RCC 7860 (cell line): ENCODE data around the gene TFDP2.
"Not testable (repeated sequence)": the region's sequence is repeated elsewhere in the genome, so short reads cannot be mapped to it uniquely, and the experiment has no call there.

Experiments
- DNase-seq: peaks from one replicate; pipeline ENCODE4 v3.0.0-alpha.2; 2015; ENCODE audit warnings: low spot score
- FAIRE-seq: peaks from 2 replicates; lab custom pipeline; 2012; peaks lifted over from hg19 to GRCh38; lab: Jason Lieb, UNC

The TFDP2 gene

DNA sequence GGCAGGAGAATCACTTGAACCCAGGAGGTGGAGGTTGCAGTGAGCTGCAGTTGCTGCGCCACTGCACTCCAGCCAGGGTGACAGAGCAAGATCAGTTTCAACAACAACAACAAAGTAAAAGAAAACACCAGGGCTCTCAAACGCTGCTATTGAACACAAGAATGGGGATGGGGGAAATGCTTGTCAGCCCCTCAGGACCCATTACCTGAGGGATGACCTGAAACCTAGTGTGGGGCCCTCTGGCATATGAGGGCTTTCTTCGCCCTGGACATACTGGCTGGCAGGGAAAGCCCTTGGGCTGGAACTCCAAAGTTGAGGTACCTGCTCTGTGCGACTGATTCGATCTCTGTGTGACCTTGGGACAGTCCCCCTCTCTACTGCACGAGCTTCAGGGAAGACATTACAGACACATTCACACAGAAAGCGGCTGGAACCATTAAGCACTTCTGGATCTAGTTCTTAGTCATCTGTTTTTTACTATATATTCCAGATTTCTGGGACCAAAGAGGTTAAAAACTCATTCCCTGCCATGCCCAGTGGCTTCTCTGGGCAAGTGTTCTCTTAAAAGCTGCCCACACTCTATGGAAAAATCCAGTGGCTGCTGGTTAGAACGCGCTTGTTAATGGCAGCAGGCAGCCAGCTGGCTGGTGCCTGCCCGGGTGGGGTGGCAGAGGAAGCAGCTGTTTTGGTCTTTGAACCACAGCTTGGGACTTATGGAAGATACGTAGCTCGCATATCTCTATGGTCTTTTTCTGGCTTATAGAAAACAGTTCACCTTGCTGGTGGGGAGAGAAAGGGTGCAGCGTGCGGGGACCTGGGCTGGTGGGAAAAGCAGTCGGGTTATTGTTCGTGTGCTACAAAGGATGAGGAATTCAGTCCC, 215.7 kb downstream of the TFDP2 start:
- FAIRE-seq: no peak
- DNase-seq: no peak

GRCh38 chr3:141930801-141931200, 218.5 kb downstream of the TFDP2 start:
- FAIRE-seq: no peak
- no peak for DNase-seq

- FAIRE-seq (no peak), DNase-seq (no peak)
These were observed 219.9 kb downstream of the TFDP2 start for GRCh38 chr3:141929341-141929995.

DNA sequence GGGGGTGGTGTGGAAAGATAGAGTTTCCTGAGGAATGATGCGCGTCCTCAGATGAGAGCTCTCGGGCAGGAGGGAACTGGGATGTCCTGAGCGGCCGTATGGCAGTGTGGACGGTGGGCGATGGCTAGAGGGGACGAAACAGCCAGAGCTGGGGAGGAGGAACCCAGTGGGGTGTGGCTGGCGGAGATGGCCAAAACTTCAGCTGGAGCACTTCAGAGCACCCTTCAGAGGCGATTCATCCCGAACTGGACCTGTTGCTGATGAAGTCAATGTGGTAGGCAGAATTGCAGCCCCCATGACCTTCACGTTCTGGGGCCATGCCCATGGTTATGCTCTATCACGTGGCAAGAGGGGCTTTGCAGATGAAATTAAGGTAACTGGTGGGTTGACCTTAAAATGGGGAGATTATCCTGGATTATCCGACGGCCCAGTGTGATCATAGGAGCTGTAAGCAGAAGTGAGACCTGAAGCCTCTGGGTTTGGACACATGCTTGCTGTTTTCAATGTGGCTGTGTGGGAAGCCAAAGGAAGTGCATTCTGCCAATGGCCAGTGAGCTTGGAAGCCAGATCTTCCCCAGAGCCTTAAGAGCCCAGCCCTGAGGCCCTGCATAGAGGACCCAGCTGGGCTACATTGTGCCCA, 220.6 kb downstream of the TFDP2 start:
- FAIRE-seq: no peak

GRCh38 chr3:141926929-141927328, 222.4 kb downstream of the TFDP2 start:
- FAIRE-seq (no peak), DNase-seq (no peak)

More for the DNA sequence above, 220.6 kb downstream of the TFDP2 start:
- no peak for DNase-seq

DNA sequence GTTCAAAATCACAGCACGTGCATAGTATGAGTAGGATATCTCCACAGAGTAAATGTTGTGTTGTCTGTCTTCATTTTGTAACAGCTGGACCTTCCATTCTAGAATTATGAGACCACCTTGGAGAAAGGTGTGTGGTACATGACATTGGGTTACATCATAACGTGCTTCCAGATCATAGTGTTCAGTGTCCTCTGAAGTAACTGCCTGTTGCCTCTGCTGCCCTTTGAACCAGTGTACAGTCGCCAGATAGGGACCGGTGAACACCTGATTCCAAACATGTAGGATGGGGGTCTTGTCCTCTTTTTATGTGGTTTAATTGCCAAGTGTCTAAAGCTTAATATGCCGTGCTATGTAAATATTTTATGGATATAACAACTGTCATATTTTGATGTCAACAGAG, 223.7 kb downstream of the TFDP2 start:
- DNase-seq, FAIRE-seq: not testable (repeated sequence)

- no peak for FAIRE-seq
These were observed 228.0 kb downstream of the TFDP2 start for GRCh38 chr3:141921316-141921715.

DNA sequence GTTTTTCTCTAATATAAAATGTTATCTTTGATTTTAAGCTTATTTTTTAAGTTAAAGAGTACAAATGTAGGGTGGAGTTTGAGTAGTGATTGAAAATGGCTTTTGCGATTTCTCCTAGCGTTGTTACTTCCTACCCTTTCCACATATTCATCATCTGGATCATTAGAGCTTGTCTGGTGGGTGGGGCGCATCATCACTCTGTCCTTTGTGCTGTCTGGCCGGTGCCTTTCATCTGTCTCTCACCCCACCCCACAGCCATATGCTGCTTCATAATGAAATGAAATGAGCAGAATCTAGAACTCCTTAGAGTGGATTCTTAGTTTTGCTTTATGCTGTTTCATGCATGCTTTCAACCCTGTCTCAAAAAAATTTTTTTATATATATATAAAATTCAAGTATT, 228.6 kb downstream of the TFDP2 start:
- FAIRE-seq: no peak

More at GRCh38 chr3:141921316-141921715, 228.0 kb downstream of the TFDP2 start:
- no peak for DNase-seq

DNA sequence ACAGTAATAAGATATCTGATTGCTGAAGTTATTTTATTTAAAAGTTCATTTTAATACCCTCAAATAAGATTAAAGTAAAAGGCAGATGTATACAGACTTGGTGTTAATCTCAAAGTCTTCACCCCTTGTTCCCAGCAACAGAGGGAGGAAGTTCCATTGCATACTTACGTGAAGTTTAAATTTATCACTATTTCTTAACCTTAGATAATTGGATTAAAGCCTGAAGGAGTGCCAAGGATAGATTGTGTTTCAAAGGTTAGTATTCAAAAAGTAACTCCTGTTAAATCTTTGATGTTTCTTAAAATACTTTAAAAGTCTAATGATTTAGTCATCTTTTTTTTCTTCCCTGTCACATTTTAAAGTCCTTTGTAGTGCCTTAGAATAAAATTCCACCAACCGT, 233.6 kb downstream of the TFDP2 start:
- DNase-seq (no peak), FAIRE-seq (no peak)

More for the DNA sequence above, 228.6 kb downstream of the TFDP2 start:
- DNase-seq: no peak

- DNase-seq: no peak
- no peak for FAIRE-seq
These were observed 234.3 kb downstream of the TFDP2 start for GRCh38 chr3:141915016-141915415.

DNA sequence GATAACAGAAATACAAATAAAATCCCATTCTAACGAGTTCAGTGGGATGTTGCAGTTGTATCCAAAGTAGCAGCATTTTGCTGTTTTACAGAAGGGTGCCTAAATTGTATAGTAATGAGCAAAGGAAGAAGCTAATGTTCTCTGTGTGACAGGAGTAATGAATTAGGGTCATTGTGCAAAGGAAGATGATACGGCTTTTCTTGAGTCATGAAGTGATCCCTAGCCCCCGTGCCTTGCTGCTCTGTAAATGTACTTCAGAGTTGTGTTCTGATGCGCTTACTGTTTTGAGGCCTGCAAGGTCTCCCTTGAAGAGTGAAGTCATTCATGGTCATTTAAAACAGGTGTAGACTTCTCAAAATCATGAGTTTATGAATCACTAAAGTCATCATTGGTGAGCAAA, 235.0 kb downstream of the TFDP2 start:
- FAIRE-seq (no peak), DNase-seq (no peak)

DNA sequence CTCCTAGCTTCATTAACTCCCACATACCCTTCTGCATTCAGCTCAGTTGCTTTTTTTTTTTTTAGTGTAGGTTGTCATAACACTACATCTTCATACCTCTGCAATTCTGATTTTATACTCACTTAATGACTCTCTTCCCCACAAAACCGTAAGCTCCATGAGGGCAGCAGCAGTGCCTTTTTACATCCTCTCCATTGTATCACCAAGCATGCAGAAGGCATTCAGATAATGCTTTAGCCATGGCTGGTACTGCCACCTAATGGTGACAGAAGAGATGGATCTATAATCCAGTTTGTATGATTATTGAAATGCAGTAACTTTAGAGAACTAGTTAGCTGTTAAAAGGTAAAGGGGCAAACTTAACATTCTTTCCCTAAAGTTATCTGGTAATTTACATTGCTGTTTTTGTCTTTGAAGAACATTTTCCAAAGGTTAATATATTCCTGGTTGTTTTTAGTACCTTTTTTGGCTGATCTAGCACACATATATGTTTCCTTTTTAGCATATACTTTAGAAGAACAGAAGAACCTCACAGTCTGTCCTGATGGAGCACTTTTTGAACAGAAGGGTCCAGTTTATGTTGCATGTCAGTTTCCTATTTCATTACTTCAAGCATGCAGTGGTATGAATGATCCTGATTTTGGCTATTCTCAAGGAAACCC, 236.1 kb downstream of the TFDP2 start:
- peak; percentile 45 for DNase-seq
- peak; percentile 24 for FAIRE-seq

- not testable (repeated sequence) for FAIRE-seq, DNase-seq
These were observed 239.4 kb downstream of the TFDP2 start for GRCh38 chr3:141909986-141910385.

DNA sequence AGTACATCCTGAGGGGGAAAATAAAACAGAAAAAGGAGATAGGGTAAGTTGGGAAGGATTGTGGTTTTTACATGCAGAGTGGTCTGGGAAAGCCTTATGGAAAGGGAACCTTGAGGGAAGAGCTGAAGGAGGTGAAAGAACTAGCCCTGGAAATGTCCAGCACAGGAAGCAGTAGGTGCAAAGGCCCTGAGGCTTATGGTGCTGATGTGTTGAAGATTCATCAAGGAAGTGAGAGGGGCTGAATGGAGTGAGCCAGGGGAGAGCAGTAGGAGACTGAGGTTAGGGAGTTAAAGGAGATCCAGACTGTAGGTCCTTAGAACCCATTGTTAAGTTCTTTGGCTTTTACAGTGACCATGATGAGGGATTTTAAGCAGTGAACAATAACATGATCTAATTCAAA, 239.9 kb downstream of the TFDP2 start:
- FAIRE-seq (no peak), DNase-seq (no peak)

- FAIRE-seq (no peak), DNase-seq (no peak)
These were observed 244.2 kb downstream of the TFDP2 start for GRCh38 chr3:141905129-141905528.

- FAIRE-seq (no peak), DNase-seq (no peak)
These were observed 245.1 kb downstream of the TFDP2 start for GRCh38 chr3:141904203-141904602.

DNA sequence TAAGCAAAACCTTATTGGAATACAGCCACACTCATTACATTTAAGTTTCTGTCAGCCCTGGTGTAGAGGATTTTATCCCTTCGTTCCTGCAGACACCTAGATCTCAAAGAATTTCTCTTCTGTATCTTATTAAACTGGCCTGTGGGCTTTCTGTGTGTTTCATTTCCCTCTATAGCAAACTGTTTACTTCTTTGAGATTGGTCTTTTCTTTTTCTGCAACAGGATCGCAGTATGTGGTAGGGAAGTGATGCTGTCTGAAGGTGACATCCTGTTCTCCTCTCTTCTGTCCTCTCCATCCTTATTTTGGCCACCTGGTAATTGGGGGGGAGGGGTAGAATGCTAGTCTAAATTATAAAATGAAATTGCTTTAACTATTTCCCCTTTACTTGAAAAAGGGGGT, 247.4 kb downstream of the TFDP2 start:
- DNase-seq: no peak
- FAIRE-seq: no peak

DNA sequence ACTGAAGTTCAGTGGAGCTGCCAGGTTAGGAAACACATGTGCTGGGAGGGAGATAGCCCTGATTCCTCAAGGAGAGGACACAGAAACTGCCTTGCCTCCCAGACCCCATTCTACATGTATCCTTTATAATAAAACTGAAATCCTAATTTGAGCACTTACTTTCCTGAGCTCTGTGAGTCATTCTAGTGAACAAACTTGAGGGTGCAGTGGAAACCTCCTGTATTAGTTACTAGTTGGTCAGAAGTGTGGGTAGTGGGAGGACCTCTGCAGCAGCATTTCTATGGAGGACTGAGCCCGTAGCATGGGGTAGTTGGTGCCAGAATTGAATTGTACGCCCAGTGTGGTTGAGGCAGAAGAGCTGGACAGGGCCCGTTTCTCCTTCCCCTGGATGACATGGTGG, 249.0 kb downstream of the TFDP2 start:
- DNase-seq (no peak), FAIRE-seq (no peak)

- DNase-seq (no peak), FAIRE-seq (no peak)
These were observed 250.4 kb downstream of the TFDP2 start for GRCh38 chr3:141898908-141899307.

DNA sequence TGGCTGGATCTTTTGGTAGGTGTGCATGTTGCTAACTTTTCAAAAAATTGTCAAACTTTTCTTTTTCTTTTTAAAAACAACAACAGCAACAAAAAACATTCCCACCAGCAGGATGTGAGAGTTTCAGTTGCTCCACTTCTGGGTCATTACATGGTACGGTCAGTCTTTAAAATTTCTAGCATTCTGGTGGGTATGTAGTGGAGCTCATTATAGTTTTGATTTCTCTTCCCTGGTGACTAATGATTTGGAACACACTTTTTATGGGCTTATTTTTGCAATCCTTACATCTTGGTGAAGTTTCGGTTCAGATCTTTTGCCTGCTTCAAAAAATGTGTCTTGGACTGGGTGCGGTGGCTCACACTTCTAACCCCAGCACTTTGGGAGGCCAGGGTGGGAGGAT, 253.6 kb downstream of the TFDP2 start:
- no peak for DNase-seq
- FAIRE-seq: no peak

DNA sequence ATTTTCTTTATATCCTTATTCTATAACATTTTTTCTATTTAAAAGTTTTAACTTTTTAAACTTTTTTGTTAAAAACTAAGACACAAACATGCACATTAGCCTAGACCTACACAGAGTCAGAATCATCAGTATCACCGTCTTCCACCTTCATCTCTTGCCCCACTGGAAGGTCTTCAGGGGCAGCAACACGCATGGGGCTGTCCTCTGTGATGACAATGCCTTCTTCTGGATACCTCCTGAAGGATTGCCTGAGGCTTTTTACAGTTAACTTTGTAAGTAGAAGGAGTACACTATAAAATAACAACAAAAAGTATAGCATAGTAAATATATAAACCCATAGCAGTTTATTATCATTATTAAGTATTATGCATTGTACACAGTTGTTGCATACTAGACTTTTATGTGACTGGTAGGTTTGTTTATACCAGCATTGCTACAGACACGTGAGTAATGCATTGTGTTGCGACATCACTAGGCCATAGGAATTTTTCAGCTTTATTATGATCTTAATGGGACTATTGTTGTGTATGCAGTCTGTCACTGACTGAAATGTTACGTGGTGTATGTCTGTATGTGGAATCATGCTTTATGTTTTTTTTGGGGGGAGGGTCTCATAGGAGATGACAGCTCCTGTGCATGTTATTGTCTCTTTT, 254.7 kb downstream of the TFDP2 start:
- FAIRE-seq: no peak

More for the DNA sequence above, 254.7 kb downstream of the TFDP2 start:
- DNase-seq: peak; percentile 16
